Activated CD4-positive, alpha-beta T cell treated with anti-CD3 and anti-CD28 coated beads for 1 hour (primary cell): Measurements from ENCODE around the gene FOXO1.

Experiments
- DNase-seq: peaks from one replicate; pipeline ENCODE4 v3.0.0-alpha.2; 2020

The FOXO1 gene

DNA sequence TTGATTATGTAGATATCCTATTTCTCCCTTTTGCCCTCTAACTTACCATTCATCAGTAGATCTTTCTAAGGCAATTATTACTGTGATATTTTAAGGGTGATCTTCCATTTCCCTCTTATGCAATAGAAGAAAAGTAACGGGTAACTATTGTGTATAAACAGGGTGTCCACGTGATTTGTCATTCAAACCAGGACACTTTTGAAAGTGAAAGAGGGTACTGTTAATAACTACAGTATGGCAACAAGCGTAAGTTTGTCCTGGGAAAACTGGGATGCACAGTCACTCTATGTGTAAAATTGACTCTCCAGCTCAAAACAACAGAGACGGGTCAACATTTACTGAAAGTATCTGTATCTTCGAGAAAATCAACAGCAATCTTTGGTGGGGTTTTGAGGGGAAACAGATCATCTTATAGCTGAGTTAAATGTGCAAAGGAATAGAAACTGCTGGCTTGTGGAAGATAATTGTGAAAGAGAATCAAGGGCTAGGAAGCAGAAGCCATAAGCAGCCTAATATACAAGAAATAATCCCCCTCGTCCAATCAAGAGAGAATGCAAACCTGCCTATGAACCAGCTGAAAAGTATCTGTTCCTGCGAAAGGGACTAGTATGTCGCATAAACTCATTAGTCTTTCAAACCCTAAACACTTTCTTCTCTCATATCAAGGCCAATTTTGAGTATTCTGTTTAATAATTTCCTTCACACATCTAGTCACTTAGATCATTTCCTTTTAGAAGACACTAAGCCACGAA lies 126.7 kb downstream of the FOXO1 start:
- no peak for DNase-seq

DNA sequence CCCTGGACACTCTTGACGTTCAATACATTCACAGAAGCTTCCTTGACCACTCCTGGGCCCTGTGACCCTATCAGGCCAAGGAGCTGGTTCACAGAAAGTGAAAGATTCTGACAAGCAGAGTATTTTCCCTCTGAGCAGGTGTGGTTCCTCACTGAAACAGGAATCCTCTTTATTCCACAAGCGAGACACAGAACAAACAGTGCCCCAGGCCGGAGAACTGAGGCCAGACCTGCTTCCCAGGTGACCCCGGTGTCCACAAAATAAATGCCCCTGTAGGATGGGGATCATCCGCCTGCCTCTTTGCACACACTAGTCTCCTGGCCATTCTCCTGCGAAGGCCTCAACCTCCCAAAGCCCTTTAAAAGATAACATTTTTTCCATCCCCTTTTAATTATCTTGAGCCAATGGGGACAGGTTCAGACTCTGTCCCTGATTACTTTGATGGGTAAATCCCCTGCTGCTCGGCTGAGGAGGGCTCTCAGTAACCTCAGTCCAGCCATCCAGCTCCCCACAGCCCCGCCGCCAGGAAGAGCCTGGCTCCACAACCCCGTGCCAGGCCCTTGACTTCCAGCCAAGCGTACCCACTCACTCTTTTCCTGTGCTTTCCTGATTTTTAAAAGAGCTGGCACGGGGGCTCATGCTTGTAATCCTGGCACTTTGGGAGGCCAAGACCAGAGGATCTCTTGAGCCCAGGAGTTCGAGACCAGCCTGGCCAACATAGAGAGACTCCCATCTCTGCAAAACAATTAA lies 129.1 kb downstream of the FOXO1 start:
- no peak for DNase-seq

DNA sequence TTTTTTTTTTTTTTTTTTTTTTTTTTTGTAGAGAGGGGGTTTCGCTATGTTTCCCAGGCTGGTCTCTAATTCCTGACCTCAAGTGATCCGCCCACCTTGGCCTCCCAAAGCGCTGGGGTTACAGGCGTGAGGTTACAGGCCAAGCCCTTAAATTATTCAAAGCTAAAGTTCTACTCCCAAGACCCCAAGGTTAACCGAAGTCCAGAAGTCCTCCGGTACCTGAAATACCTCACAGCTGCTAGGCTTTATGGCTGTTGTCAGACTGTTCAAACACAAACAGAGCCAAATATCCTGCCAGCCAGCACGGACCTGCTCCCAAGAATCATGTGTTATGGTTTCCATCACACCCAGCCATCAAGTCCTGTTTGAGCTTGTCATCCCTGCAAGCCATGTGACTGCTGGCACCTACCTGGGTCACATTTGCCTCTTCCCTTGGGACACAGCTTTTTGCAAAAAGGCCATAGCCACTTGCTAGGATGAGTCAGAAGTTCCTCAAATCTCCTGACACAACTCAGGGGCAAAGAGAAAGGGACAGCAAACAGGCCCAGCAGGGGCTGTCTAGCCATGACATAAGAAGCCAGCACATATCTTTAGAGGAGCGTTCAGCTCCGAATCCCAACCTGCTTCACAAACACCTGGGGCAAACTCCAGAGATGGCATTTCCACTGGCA lies 129.9 kb downstream of the FOXO1 start:
- no peak for DNase-seq

DNA sequence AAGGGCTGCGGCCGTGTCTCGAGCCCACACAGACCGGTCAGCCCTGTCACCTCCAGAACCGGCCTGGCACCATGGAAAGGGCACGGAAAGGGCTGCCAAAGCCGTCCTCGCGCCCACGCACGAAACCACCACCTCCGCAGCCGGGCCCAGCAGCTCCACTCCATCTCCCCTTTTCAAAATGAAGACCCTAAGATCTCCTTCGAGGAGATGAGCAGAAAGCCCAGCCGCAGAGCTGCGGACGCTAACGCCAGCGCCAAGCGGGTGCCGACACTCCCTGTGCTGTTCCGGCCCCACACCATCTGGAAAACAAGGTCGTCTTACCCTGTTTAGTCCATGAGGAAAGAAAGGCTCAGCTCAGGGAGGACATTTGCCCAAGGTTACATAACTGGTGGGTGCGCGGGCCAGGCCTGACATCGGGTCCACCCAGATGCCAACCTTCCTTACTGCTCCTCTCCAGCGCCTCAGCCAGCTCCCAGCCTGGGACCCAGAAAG lies 131.1 kb downstream of the FOXO1 start:
- no peak for DNase-seq

DNA sequence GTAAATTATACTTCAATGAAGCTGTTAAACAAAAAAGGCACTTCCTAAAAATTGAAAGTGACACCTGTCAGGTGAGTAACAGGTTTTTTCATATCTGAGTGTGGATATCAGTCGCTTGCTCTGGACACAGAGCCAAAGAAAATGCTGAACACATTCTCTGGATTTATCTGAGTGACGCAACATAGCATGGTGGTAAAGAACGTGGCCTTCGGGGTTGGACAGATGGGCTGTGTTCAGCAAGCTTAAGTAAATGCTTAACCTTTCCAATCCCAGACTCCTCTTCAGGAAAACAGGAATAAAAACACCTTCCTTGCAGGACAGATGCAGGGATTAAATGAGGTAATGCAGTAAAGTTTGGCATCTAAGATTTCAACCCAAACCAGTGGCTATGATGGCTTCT lies 132.0 kb downstream of the FOXO1 start:
- no peak for DNase-seq

DNA sequence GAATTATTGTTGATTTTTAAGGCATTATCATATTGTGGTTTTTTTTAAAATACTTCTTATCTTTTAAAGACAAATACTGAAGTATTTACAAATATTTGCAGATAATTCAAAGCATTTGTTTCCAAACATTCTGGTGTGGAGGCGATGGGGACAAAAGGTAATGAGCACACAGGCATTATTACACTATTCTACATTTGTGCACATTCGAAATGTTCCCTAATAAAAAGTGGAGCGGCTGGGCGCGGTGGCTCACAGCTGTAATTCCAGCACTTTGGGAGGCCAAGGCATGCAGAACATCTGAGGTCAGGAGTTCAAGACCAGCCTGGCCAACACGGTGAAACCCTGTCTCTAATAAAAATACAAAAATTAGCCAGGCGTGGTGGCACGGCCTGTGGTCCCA lies 133.4 kb downstream of the FOXO1 start:
- no peak for DNase-seq

DNA sequence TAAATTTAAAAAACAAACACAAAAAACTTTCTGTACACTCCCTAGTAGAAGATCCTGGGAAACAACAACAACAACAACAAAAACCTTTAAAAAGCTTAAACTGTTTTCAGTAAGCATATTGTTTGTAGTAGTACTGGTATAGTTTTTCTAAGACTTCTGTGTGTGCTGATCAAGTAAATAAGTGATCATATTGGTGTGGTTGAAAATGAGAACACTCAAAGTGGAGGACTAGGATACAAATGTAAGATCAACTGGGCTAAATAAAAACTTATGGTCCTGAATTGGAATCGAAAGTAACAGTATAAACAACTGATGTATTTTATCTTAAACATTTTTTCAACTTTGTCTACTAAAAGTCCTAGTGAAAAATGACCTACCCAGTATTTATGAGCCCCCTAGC lies 135.5 kb downstream of the FOXO1 start:
- no peak for DNase-seq

DNA sequence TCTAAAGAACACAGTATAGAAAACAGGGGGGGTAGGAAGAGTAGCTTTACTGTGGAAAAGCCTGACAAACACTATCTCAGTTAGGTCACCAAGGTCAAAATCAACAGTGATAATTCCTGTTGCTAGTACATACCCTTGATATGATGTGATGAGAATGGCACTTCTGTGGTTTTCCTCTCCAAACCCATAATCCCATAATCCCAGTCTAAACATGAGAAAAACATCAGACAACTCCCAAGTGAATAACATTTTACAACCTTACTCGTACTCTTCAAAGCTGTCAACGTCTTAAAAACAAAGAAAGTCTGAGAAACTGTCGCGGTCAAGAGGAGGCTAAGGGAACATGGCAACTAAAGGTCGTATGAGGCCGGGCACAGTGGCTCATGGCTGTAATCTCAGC lies 137.6 kb downstream of the FOXO1 start:
- DNase-seq: no peak

DNA sequence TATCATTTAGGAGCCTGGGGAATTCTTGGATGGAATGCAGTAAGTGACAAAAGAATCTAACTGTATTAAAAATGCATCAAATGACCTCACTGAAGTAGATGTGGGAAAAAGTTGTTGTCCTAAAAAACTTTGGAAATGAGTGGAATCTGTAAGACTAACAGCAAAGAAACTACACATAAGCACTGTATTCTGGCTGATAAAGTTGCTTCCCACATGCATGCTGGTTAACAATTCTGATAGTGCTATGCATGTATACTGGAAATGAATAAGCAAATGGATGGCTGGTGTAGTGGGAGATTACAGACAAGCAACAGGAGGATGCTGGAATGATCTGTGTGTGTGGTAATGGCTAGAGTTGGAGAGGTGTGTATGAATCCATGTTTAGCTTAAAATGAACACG lies 138.5 kb downstream of the FOXO1 start:
- DNase-seq: no peak

DNA sequence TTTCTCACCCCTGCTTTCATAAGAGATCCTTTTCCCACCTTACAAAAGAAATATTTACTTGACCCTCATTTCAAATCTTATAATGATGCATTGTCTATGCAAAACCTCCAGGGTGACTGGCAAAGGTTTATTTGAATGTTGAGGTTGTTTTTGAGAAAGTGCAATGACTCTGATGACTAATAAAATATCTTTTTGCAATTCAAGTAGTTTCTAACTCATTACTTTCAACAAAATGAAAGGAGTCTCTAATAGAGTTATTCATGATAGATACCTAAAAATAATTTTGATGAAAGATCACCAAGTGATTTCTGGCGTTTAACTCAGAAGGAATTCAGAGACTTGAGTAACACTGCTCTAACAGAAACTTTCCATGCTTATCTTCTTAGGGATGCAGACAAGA lies 144.2 kb downstream of the FOXO1 start:
- DNase-seq: no peak

DNA sequence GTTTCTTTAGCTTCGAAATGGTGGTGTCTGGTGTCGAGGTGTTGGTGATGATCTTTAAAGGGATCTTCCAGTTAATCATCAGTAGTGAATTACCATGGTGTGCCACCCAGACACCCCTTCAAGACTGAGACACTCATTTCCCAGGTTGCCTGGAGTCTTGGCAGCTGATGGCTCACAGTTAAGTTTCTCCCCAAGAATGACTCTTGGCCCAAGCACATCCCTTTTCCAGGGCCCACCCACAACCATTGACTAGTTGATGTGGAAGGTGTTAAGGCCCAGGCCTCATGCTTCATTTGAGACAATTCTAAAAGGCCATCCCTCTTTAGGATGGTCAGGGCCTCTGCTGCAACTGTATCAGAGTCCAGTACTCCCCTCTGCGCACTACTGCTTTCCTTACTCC lies 145.5 kb downstream of the FOXO1 start:
- DNase-seq: no peak

DNA sequence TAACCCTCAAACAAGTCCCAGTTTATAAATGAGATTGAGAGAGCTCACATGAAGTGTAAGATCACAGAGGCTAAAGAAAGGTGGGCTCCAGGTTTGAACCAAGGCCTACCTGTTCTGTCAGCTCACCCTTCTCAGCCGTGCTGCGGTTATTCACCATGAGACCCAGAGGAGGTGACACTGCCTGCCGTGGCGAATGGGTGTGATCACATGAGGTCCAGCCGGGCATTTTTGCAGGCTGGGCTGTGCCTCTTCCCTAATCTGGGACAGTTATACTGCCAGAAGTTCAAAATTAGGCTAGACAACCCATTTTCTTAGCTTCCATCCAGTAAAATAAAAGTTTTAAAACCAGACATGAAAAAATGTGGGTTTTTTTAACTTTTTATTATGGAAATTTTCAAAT lies 146.8 kb downstream of the FOXO1 start:
- no peak for DNase-seq

DNA sequence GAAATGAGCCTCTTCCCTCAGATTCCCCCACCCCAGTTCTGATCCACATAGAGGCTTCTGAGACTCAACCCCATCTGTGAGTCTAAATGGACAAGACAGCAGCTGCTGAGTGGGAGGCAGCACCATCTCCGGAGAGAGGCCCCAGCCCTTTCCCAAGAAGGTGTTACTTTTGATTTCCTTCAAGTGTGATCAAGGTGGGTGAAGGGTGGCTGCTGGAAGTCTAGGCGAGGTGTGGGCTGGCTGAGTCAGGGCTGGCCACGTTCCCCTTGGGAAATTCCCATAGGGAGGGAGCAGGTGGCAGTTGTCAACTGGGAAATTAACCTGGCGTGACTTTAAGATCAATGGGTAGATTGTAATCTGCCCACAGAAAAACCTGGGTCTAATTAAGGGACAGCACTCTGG lies 148.0 kb downstream of the FOXO1 start:
- no peak for DNase-seq

DNA sequence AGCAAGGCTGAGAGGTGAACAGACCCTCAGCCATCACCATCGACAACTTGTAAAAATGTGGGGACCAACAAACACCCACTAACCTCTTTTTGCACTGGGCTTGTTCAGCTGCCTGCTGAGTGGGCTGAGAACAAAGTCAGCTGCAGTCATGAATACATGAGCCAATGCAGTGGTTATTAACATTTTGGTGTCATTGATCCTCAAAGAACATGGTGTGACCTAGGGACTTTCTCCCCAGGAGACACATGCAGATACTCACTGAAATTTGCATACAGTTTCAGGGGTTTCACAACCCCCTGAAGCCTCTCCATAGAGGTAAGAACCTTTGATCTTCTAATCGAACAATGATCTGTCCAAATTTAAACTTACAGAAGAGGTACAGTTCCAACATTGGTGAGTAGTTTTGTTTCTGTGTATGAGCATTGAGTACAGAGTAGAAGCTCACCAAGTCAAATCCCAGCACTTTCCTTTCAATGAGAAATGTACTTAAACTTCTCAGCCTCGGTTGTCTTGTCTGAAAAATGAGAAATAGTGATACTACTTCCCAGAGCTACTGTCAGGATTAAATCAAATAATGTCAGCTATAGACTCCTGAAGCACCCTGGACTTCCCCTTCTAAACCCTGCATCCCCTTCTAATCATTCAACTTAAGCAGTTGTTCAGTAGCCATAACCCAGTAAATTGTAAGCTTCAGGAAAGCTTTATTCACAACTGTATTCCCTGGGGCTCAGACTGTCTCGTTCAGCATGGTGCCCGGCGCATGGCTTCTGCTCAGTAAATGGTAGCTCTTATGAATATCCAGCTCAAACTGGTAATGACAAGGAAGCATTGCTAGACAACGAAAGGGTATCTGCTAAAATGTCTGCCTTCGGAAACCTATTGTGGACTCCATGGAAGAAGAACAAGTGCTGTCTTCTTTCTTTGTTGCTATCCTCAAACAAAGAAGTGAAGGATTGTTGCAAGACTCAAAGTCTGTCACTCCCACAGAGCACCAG lies 148.7 kb downstream of the FOXO1 start:
- no peak for DNase-seq

DNA sequence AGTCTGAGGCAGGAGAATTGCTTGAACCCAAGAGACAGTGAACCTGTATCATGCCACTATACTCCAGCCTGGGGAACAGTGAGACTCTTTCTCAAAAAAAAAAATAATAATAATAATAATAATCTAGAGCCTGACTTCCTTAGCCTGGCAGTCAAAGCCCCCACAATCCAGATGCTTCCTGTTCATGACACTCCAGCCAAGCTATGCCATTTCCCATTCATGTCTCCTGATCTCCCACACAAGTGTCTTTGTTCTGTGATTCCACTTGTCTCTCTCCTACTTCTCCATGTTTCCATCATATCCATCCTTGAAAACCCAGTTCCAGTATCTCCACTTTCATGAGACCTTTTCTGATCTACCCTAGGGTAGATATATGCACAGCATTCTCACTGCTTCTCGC lies 150.7 kb downstream of the FOXO1 start:
- no peak for DNase-seq

DNA sequence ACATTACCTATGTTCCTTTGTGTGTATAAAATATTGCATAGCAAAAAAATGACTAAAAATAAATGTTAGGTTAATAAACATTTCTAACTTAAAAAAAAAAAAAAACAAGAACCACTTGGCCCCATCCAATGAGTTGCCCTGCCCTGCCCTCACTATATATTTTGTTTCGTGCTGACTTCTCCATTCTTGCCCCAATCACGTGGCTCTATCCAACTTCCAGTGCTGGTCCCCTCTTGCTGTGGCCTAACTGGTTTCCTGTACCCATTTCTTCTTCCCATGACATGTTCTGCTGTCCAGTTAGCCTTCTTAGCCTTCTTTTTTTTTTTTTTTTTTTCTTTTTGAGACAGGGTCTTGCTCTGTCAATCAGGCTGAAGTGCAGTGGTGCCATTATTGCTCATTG lies 151.6 kb downstream of the FOXO1 start:
- DNase-seq: no peak

DNA sequence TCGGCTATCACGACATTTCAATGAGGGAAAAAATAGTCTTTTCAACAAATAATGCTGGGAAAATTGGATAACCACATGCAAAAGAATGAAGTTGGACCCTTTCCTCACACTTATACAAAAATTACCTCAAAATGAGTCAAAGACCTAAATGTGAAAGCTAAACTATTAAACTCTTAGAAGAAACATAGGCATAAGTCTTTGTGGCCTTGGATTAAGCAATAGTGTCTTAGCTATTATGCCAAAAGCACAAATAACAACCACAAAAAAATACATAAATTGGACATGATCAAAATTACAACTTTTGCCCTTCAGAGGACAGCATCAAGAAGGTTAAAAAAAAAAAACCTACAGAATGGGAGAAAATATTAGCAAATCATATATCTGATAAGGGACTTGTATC lies 156.6 kb downstream of the FOXO1 start:
- DNase-seq: no peak

DNA sequence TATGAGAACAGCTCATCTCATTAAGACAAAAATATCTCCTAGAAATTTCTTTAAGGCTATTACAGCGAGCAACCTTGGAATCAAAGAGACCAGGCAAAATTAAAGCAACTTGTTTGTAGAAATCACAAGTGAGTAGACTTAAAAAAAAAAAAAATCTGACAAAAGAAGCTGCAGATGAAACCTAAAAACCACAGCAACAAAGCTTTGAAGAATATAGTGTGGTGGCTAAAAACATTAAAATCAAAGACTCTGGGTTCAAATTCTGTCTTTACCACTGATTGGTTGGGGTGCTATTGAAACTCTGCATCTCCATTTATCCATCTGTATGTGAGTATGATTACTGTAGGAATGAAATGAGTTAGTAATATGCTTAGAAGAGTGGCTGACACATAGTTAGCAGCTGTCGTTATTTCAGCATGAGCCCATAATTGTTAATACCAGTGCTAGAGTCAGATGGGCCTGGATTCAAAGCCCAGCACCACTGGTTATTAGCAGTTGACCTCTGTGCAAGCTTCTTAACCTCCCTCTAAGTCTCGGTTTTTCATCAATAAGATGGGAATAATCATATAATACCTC lies 157.6 kb downstream of the FOXO1 start:
- no peak for DNase-seq

DNA sequence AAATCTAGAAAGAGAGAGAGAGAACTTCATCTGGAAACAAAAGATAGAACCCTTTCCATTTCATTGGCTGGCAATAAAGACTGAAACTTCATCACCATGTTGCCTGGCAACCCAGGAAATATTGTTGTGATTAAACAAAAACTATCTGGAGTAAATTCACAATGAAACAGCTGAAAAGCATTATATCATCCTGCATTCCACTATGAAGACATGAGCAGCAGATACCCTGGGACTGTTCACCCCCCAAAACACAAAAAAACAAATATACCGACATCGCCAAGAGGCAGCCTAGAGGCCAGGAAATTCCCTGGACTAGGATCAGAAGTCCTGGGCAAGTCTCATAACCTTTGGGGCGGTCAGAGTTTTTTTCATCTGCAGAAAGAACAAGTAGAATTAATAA lies 158.3 kb downstream of the FOXO1 start:
- DNase-seq: no peak

DNA sequence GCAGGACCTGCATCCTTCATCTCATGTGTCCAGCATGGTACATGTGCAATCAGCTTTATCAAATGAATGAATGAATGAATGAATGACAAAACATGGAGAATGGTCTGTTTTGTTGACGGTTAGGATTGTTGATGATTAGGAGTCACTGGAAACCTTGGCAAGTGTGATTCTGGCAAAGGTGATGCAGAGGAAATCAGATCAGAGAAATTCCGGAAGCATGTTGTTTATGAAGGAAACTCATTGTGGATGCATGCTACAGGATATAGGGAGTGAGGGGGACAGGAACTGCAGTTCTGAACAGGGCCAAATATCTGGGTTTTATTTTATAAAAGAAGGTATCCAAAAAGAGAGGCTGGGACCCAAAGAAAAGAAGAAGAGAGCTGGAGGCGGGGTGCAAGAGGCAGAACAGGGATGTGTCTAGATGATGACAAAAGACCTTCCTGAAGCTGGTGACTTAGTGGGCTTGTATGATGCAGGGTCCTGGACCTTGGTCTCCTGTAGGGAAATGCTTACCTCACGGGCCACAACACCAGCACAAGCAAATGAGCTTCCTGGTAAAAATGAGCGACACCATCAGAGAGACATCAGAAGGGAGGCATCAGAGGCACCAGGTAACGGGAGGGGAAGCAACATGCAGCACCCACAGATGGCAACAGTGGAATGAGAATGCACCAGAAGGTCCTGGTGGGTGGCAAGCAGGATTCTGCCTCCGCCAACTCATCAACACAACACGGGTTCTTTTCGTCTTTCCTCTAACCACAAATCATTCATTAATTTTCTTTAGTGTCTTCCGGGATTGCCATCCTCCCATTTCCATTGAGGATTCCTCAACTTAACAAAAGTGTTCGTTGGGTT lies 159.6 kb downstream of the FOXO1 start:
- no peak for DNase-seq
